Fibroblast of the aortic adventitia (primary cell): ENCODE results near the gene HCLS1. TPM values are rescaled to one million over a fixed set of nuclear protein-coding genes. Genes with fewer than 3 reads are reported as not detected.

Experiments
- DNase-seq: peaks from one replicate; pipeline ENCODE4 v3.0.0-alpha.2; 2010; ENCODE audit warnings: low read depth
- H3K4me3 ChIP-seq: 2 replicates; pipeline ENCODE4 v1.5.1; 2011; ENCODE audit warnings: low read depth, mild to moderate bottlenecking, control low read depth, low read length, moderate library complexity
- total RNA-seq: library from RNA; depleted of rRNA; stranded (reverse); fragments of >200 nt; gene quantifications from 2 replicates; pipeline ENCODE4 v1.2.3, GENCODE V29; 2012; ENCODE audit warnings: low replicate concordance
- TF ChIP-seq, protein P1 (sequence below): IDR thresholded peaks from 2 replicates; pipeline ENCODE4 v1.5.1; 2011; ENCODE audit warnings: mild to moderate bottlenecking, low read length, control low read depth, inconsistent platforms; ENCODE audit not compliant: insufficient read depth

Gene HCLS1
- total RNA-seq, 1 donor: 7.5 TPM

DNA sequence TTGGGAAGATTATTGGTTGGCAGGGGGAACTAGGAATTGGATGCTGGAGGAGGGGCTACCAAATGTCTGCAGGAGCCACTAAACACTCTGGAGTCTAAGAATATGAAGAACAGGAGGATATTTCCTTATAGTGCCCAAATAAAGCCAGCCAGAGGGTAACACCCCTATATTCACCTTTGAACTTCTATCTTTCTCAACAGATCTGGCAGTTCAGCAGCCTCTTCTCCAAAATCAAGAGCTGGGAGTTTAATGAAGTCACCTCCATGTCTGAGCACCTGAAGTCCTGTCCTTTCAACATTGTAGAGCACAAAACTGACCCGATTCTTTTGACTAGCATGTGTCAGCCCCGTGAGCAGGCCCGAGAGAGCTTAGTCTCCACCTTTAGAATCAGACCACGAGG lies 34.2 kb downstream of the HCLS1 start:
- H3K4me3 ChIP-seq: no peak overlapping the region
- TF ChIP-seq, protein P1, sequence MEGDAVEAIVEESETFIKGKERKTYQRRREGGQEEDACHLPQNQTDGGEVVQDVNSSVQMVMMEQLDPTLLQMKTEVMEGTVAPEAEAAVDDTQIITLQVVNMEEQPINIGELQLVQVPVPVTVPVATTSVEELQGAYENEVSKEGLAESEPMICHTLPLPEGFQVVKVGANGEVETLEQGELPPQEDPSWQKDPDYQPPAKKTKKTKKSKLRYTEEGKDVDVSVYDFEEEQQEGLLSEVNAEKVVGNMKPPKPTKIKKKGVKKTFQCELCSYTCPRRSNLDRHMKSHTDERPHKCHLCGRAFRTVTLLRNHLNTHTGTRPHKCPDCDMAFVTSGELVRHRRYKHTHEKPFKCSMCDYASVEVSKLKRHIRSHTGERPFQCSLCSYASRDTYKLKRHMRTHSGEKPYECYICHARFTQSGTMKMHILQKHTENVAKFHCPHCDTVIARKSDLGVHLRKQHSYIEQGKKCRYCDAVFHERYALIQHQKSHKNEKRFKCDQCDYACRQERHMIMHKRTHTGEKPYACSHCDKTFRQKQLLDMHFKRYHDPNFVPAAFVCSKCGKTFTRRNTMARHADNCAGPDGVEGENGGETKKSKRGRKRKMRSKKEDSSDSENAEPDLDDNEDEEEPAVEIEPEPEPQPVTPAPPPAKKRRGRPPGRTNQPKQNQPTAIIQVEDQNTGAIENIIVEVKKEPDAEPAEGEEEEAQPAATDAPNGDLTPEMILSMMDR: no peak
- no peak for DNase-seq

DNA sequence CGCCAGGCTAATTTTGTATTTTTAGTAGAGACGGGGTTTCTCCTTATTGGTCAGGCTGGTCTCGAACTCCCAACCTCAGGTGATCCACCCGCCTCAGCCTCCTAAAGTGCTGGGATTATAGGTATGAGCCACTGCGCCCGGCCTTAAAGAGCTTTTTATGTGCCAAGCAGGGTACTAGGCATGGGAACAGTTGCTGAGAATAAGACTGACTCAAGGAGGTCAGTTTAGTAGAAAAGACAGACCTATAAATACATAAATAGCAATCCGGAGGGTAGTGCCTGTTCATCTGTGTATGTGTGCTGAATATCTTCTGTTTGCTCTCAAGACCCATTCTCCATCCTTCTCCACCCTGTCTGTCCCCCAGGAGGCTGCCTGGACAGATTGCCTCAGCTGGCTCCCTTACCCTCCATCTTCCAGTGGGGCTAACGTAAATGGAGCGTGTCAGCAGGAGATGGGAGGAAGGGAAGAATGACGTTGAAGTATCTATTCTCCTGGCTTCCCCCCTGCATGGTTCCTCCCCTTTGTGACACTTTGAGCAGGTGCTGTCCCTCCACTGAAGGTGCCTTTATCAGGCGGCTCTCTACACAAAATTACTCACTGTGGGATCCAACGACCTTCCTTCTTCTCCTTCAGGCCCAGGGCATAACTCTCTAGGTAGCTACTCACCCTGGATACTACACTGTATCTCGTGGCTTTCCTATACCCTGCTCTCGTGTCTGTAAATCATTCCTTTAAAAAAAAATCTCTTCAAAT lies 36.4 kb downstream of the HCLS1 start:
- H3K4me3 ChIP-seq: no peak overlapping the region
- TF ChIP-seq, protein P1: no peak
- no peak for DNase-seq

DNA sequence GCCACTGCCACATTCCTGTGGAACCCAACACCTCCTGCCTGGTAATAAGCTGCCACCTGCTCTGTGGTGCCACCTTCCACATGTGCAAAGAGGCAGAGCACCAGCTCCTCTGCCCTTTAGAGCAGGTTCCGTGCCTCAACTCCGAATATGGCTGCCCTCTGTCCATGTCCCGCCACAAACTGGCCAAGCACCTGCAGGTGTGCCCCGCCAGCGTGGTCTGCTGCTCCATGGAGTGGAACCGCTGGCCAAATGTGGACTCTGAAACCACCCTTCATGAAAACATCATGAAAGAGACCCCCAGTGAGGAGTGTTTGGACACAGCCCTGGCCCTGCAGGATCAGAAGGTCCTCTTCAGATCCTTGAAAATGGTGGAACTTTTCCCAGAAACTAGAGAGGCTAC lies 39.2 kb downstream of the HCLS1 start:
- TF ChIP-seq, protein P1: no peak
- H3K4me3 ChIP-seq: no peak overlapping the region
- no peak for DNase-seq

DNA sequence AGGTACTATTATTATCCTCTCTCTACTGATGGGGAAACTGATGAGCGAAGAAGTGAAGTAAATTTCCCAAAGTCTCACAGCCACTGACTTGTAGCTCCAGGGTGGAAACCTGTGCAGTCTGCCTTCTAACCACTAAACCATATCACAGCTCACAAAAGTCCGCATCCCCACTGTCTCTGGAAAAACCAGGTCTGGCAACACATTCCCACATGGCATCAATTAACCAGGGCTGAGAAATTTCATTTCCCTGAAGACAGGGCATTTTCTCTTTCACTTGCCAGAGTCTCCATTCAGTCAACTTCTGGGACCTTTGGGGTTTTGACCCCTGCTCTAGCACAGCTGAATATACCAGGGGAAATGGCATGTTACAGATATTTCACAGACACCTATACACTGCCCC lies 41.0 kb downstream of the HCLS1 start:
- DNase-seq: no peak
- no peak overlapping the region for H3K4me3 ChIP-seq
- TF ChIP-seq, protein P1: no peak

DNA sequence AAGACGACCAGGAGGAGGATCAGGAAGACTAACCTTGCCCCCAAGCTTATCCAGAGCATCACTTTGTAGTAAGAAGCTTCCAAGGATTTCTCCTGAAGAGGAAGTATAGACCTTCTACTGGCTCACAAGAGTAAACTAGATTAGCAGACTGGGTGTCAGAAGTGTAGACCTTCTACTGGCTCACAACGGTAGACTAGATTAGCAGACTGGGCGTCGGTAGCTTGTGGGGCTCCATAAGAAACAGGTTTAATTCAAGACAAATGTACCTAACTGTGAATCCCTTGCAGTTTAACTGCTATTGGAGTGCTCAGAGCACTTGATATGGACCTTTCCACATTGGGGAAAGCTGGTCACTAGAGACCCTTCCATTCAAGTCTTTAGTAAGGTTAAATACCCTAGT lies 54.6 kb downstream of the HCLS1 start:
- TF ChIP-seq, protein P1: no peak
- DNase-seq: no peak
- H3K4me3 ChIP-seq: no peak overlapping the region

DNA sequence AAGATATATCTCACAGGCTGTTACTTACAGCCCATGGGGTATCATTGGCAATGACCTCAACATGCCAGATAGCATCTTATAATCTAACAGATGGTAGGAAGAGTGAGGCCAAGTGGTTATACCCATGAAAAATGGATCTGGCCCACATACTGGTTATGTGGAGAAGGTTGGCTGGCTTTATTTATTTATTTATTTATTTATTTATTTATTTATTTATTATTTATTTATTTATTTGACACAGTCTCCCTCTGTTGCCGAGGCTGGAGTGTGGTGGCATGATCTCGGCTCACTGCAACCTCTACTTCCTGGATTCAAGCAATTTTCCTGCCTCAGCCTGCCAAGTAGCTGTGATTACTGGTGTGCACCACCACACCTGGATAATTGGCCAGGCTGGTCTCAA lies 55.9 kb downstream of the HCLS1 start:
- TF ChIP-seq, protein P1: no peak
- no peak overlapping the region for H3K4me3 ChIP-seq
- DNase-seq: no peak
